ENCODE results near the gene DLG3.

GRCh38 chrX:70429759-70430158 is 14.9 kb upstream of the DLG3 start:
- TF ChIP-seq CTCF (IDR thresholded peaks at IDR 0.05; ENCODE audit: borderline replicate concordance, extremely low read depth, low read length, poor library complexity, severe bottlenecking) (no peak), EZH2 (IDR thresholded peaks at IDR 0.05; ENCODE audit: borderline replicate concordance, low read depth, low read length, severe bottlenecking) (no peak)
